ENCODE data around the gene ADCY5. TPM values are rescaled to one million over a fixed set of nuclear protein-coding genes. Genes with fewer than 3 reads are reported as not detected.

The ADCY5 gene
- total RNA-seq, 1 experiment from 2014 or later, result 0.49 TPM

DNA sequence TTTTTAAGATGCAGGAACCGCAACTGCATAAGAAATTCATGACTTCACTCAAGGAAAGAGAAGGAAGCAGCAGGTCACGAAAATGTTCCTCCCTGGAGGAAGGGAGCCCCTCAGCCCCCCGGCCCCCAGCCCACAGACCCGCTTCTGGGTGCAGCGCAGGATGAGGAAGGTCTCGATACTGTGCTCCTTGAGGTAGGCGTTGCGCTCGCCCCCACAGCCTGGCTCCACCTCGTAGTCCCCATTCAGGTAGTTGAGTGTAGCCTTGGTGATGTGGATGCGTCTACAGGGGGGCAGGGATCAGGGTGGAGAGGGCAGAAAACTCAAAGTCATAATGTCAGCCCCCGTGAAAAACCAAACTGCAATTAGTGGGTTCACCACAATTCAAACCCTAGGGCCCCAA, 121.4 kb downstream of the ADCY5 start:
- H2AFZ ChIP-seq (ENCODE audit: low read depth, low read length, poor library complexity, severe bottlenecking), result no peak overlapping the region
- H3K4me3 ChIP-seq (replicated peaks in 1 of 2; ENCODE audit: low read depth in 1 of 2, low read length in 2 of 2), result no peak overlapping the region
- CTCF ChIA-PET, result interaction anchor here (1.2 to 2.0 kb wide), 3 partner anchors 48 to 232 kb away, joined by 5 to 8 read pairs (median 6); no protein-coding TSS in a partner anchor
- no TSS peak for BruUV-seq (replicated peaks)
- no peak overlapping the region for H3K27ac ChIP-seq (ENCODE audit: low read depth, low read length)
- H4K20me1 ChIP-seq (ENCODE audit: insufficient read depth), result no peaks in the 10 kb centered on the region
- POLR2A ChIA-PET, result no interaction called here
- no peak overlapping the region for H3K9ac ChIP-seq (ENCODE audit: low read length)
- DNase-seq (ENCODE audit: low read depth, low spot score), result no peak
- H3K4me1 ChIP-seq (ENCODE audit: control insufficient read depth in 1 of 2, insufficient read depth in 2 of 2, low read length in 2 of 2), result no peaks in the 10 kb centered on the region
- H3K4me2 ChIP-seq (ENCODE audit: low read length), result no peak overlapping the region
- H3K9me3 ChIP-seq (ENCODE audit: control insufficient read depth in 1 of 2, insufficient read depth in 1 of 2, low read depth in 1 of 2, low read length in 2 of 2), result no peaks in the 10 kb centered on the region
- intact Hi-C loops (cut with micrococcal nuclease), result no loop called here
- no peak for ATAC-seq
- H3K36me3 ChIP-seq (ENCODE audit: control insufficient read depth in 1 of 2, insufficient read depth in 2 of 2, low read length in 2 of 2), result no peaks in the 10 kb centered on the region
- H3K9me2 ChIP-seq (ENCODE audit: insufficient read depth), result no peaks in the 10 kb centered on the region
- RAD21 ChIA-PET (ENCODE audit: low non-redundant PET in 1 of 2, low total read pairs in 2 of 2, uncharacterized antibody in 2 of 2, unreplicated experiment in 2 of 2), result no interaction called here
- TF ChIP-seq SP1 (IDR thresholded peaks at IDR 0.05; ENCODE audit: low read depth) (no peak), ELF1 (IDR thresholded peaks at IDR 0.05; ENCODE audit: borderline replicate concordance, low read depth) (no peak), CEBPB (IDR thresholded peaks at IDR 0.05; ENCODE audit: low read depth) (no peak), POLR2AphosphoS5 (IDR thresholded peaks at IDR 0.05; ENCODE audit: low read depth, low read length) (no peak), POLR2A (IDR thresholded peaks at IDR 0.05; ENCODE audit: borderline replicate concordance, extremely low read depth, insufficient read depth, insufficient read length) (no peak), MAX (IDR thresholded peaks at IDR 0.05) (no peak), JUND (IDR thresholded peaks at IDR 0.05) (no peak), ZFX (IDR thresholded peaks at IDR 0.05) (no peak), ZBTB33 (IDR thresholded peaks at IDR 0.05; ENCODE audit: extremely low read depth, insufficient replicate concordance, low read length) (no peak), EZH2phosphoT487 (IDR thresholded peaks at IDR 0.05; ENCODE audit: borderline replicate concordance) (no peak), SIN3A (IDR thresholded peaks at IDR 0.05; ENCODE audit: low read depth) (no peak)
- TF ChIP-seq, protein P1, sequence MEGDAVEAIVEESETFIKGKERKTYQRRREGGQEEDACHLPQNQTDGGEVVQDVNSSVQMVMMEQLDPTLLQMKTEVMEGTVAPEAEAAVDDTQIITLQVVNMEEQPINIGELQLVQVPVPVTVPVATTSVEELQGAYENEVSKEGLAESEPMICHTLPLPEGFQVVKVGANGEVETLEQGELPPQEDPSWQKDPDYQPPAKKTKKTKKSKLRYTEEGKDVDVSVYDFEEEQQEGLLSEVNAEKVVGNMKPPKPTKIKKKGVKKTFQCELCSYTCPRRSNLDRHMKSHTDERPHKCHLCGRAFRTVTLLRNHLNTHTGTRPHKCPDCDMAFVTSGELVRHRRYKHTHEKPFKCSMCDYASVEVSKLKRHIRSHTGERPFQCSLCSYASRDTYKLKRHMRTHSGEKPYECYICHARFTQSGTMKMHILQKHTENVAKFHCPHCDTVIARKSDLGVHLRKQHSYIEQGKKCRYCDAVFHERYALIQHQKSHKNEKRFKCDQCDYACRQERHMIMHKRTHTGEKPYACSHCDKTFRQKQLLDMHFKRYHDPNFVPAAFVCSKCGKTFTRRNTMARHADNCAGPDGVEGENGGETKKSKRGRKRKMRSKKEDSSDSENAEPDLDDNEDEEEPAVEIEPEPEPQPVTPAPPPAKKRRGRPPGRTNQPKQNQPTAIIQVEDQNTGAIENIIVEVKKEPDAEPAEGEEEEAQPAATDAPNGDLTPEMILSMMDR (IDR thresholded peaks at IDR 0.05 in 2 of 3, conservative IDR thresholded peaks at IDR 0.05 in 1 of 3; ENCODE audit: borderline replicate concordance in 1 of 3, insufficient read depth in 1 of 3, low read depth in 2 of 3, low read length in 2 of 3), result no peak
- peaks cover 4% of the 10 kb centered on the region; the same call in 1 of the 2 replicates for H3K27me3 ChIP-seq (ENCODE audit: insufficient read depth, low read length)
- H3K79me2 ChIP-seq (ENCODE audit: insufficient read depth, low read length), result no peaks in the 10 kb centered on the region
